NCI-H69 (cell line): ENCODE results near the gene OPRM1.

Experiments
- DNase-seq: peaks from one replicate; lab custom pipeline; 2025; lab: John Stamatoyannopoulos, UW

The OPRM1 gene

DNA sequence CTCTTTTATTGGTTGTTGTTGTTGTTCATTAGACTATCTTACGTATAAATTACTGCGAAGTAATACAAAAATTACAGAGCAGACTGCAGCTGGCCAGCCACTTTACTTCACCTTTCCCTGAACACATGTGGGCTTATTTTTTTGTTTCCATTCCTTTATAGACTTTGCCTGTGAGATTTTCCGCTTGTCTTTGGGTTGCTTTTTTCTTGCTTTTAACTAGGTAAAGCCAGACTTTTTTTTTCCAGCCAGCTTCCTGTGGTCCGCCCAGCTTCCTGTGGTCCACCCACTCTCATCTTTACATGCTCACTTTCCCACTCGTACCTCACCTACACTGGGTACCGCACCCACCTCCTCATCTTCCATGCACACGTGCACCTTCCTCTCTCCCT lies 238.6 kb downstream of the OPRM1 start:
- DNase-seq, result no peak

DNA sequence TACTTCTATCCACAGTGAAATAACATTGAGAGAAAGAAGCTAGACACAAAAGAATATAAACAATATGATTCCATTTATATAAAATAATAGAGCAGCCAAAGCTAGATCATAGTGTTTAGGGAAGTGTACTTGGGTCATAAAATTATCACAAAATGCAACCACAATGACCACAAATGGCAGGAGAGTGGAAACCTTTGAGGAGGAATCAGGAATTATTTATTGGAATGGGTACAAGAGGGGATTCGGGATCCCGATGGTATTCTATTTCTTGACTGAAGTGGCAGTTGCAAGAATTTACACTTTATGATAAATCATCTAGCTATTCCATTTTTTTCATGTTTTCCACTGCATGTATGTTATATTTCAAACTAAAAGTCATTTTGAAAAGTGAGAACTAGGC lies 241.5 kb downstream of the OPRM1 start:
- DNase-seq, result no peak

GRCh38 chr6:154284313-154284853 lies 245.3 kb downstream of the OPRM1 start:
- DNase-seq, result no peak

GRCh38 chr6:154285826-154286225 lies 246.8 kb downstream of the OPRM1 start:
- DNase-seq, result no peak

DNA sequence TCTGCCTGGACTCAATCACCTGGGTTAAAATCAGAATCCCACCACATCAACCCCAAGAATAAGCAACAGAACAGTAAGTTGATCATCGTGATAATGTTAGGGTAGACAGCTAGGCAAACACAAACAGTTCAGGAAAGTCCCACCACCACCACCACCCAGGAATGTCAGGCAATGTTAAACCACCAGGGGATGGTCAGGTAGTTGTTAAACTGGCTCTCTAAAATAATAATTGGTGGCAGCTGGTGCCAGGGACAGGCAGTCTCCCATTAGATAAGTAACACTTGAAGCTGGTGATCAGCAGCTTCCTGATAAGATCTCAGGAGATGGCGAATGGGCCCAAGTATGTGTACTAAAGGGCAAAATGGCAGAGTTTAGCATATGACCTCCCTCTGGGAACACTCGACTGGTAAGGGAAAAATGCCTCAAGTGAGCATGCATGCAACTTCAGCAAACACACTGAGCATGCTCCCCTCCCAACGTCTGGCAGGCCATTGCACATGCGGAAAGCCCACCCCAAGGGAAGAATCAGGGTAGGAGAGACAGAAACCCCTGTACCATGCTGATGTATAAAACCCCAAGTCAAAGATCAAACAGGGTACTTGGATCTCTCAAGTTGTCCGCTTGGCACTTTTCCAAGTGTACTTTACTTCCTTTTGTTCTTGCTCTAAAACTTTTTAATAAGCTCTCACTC lies 250.9 kb downstream of the OPRM1 start:
- peak; percentile 15 for DNase-seq

DNA sequence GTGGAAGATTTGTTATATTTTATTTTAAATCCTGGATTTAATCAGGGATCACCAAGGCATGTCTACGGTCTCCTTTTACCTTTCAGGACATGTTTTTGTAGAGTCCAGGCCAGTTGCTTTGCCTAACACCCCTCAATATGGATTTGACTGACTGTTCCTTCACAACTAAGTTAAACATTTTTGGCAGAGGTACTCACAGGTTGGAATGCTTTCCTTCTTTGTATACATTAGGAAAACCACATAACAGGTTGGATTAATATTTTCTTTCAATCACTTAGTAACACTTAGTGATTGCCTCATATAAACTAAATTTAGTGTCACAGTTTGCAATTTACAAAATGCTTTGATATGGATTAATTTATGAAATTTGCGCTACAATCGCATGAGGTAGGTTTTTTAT lies 253.0 kb downstream of the OPRM1 start:
- no peak for DNase-seq

- no peak for DNase-seq
Observed at GRCh38 chr6:154292855-154293519, 253.9 kb downstream of the OPRM1 start.

- no peak for DNase-seq
Observed at GRCh38 chr6:154295733-154296132, 256.7 kb downstream of the OPRM1 start.
